ENCODE data around the gene LAG3.

LAG3 gene

DNA sequence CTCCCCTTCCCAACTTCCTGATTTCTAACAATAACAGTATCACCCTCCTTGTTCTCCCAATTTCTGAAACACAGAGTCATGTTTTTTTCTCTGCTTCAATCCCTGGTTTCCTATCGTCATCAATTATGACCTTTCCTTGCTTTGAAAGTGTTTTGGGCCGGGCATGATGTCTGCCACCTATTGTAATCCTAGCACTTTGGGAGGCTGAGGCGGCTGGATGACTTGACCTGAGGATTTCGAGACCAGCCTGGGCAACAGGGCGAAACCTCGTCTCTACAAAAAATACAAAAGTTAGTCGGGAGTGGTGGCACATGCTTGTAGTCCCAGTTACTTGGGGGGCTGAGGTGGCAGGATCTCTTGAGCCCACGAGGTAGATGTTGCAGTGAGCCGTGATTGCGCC lies 36.7 kb downstream of the LAG3 start:
- Histone ChIP-seq H3K27me3 (ENCODE audit: control insufficient read depth, insufficient read depth, low read length) (no peaks in the 10 kb centered on the region), H3K4me1 (ENCODE audit: control insufficient read depth, insufficient read depth, low read length) (peaks cover 11% of the 10 kb centered on the region), H3K4me3 (ENCODE audit: low read depth, low read length) (no peak overlapping the region), H3K9ac (ENCODE audit: low read depth, low read length) (no peak overlapping the region), H3K9me3 (ENCODE audit: control insufficient read depth, insufficient read depth, low read length) (no peaks in the 10 kb centered on the region), H3K36me3 (ENCODE audit: control insufficient read depth, insufficient read depth, low read length) (no peaks in the 10 kb centered on the region)

DNA sequence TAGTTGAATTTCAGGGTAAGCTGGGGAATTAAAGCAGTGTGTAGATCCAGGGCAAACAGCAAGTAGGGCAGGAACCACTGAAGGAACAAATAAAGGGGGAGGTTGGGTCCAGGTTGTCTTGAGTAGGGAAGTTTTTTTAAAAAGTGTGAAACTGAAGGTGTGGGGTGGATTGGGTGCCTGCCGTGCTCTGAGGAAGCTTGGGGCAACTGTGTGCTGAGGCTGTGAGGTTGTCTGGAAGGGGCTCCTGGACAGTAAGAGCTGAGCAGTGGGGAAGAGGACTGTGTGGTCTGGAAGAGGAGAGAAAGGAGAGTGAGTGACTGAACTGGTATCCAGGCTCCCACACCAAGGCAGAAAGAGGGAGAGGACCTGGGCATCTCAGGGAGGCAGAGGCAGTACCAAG lies 38.4 kb downstream of the LAG3 start:
- H3K27me3 ChIP-seq (ENCODE audit: control insufficient read depth, insufficient read depth, low read length), result no peaks in the 10 kb centered on the region
- H3K36me3 ChIP-seq (ENCODE audit: control insufficient read depth, insufficient read depth, low read length), result no peaks in the 10 kb centered on the region
- no peaks in the 10 kb centered on the region for H3K9me3 ChIP-seq (ENCODE audit: control insufficient read depth, insufficient read depth, low read length)
- peaks cover 11% of the 10 kb centered on the region for H3K4me1 ChIP-seq (ENCODE audit: control insufficient read depth, insufficient read depth, low read length)
- no peak overlapping the region for H3K9ac ChIP-seq (ENCODE audit: low read depth, low read length)
- H3K4me3 ChIP-seq (ENCODE audit: low read depth, low read length), result no peak overlapping the region

DNA sequence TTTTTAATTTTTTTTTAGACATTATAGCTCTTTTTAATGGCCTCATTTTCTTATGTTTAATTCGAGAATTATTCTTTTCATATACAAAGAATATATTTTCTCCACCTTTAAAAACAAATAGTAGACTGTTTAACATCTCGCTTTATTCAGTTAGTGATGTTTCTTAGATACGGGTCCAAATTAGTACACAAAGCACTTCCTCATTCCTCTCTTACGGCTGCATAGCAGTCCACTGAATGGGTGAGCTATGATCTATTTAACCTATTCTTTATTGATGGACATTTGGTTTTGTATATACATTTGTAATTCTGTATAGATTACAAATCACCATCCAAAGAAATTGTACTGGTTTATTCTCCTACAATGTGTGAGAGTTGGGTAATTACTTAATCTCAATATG lies 41.0 kb downstream of the LAG3 start:
- Histone ChIP-seq H3K4me1 (ENCODE audit: control insufficient read depth, insufficient read depth, low read length) (peaks cover 11% of the 10 kb centered on the region), H3K9ac (ENCODE audit: low read depth, low read length) (no peak overlapping the region), H3K9me3 (ENCODE audit: control insufficient read depth, insufficient read depth, low read length) (no peaks in the 10 kb centered on the region), H3K36me3 (ENCODE audit: control insufficient read depth, insufficient read depth, low read length) (no peaks in the 10 kb centered on the region), H3K27me3 (ENCODE audit: control insufficient read depth, insufficient read depth, low read length) (no peaks in the 10 kb centered on the region), H3K4me3 (ENCODE audit: low read depth, low read length) (no peak overlapping the region)

DNA sequence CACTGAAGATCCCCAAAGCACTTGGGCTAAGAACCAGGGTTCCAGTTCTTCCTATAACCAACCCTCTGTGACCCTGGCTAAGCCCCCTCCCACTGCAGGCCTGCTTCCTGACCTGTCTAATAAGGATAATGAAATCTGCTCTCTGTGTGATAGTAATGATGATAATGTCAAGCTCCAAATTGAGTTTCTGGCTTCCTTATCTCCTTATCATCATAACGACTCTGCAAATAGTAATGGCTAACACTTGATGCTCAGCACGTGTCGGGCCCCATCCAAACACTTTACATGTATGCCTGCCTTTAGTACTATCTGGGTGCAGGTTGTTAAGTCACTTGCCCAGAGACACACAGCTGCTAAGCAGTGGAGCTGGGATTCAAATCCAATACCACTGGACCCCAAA lies 44.3 kb downstream of the LAG3 start:
- Histone ChIP-seq H3K4me3 (ENCODE audit: low read depth, low read length) (no peak overlapping the region), H3K9ac (ENCODE audit: low read depth, low read length) (no peak overlapping the region), H3K4me1 (ENCODE audit: control insufficient read depth, insufficient read depth, low read length) (peaks cover 16% of the 10 kb centered on the region), H3K36me3 (ENCODE audit: control insufficient read depth, insufficient read depth, low read length) (no peaks in the 10 kb centered on the region), H3K9me3 (ENCODE audit: control insufficient read depth, insufficient read depth, low read length) (no peaks in the 10 kb centered on the region), H3K27me3 (ENCODE audit: control insufficient read depth, insufficient read depth, low read length) (peaks cover 15% of the 10 kb centered on the region)

DNA sequence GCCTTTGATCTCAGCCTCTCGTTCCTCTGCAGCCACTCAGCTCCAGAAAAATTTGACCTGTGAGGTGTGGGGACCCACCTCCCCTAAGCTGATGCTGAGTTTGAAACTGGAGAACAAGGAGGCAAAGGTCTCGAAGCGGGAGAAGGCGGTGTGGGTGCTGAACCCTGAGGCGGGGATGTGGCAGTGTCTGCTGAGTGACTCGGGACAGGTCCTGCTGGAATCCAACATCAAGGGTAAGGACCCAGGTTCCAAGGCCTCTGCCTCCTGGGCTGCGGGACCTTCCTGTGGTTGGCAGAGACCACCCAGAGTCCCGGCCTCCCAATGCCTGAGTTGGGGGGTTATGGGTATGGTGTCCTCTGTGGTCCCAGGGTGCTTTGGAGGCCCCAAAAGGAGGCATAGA lies 44.8 kb downstream of the LAG3 start:
- Histone ChIP-seq H3K27me3 (ENCODE audit: control insufficient read depth, insufficient read depth, low read length) (peaks cover 17% of the 10 kb centered on the region), H3K36me3 (ENCODE audit: control insufficient read depth, insufficient read depth, low read length) (no peaks in the 10 kb centered on the region), H3K9ac (ENCODE audit: low read depth, low read length) (no peak overlapping the region), H3K9me3 (ENCODE audit: control insufficient read depth, insufficient read depth, low read length) (no peaks in the 10 kb centered on the region), H3K4me3 (ENCODE audit: low read depth, low read length) (no peak overlapping the region), H3K4me1 (ENCODE audit: control insufficient read depth, insufficient read depth, low read length) (peaks cover 16% of the 10 kb centered on the region)

DNA sequence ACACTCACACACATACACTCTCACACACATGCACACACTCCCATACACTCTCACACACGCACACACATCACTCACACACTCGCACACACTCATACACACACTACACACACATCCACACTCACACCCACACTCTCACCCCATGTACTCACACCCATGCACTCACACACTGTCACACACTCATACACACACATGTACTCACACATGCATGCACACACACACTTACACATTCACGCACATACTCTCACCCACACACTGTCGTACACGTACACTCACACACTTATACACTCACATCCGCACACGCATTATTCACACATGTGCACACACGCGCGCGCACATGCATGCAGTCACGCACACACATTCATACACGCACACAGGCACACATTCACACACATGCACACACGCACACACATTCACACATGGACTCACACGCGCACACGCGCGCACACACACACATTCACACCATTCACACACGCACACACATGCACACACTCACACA lies 45.4 kb downstream of the LAG3 start:
- Histone ChIP-seq H3K27me3 (ENCODE audit: control insufficient read depth, insufficient read depth, low read length) (peaks cover 21% of the 10 kb centered on the region), H3K36me3 (ENCODE audit: control insufficient read depth, insufficient read depth, low read length) (no peaks in the 10 kb centered on the region), H3K4me1 (ENCODE audit: control insufficient read depth, insufficient read depth, low read length) (peaks cover 16% of the 10 kb centered on the region), H3K9me3 (ENCODE audit: control insufficient read depth, insufficient read depth, low read length) (no peaks in the 10 kb centered on the region), H3K4me3 (ENCODE audit: low read depth, low read length) (no peak overlapping the region), H3K9ac (ENCODE audit: low read depth, low read length) (no peak overlapping the region)

DNA sequence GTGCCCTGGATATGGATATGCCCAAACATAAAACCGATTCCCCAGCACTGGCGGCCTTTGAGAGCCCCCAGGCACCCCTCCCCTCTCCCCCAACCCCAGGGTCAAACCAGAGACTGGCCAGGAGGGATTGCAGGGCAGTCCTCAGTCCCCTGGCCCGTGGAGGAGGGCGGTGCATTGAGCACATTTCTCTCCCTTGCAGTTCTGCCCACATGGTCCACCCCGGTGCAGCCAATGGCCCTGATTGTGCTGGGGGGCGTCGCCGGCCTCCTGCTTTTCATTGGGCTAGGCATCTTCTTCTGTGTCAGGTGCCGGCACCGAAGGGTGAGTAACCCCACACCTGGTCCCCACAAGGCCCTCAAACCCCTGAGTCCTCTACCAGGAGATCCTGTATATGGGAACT lies 45.9 kb downstream of the LAG3 start:
- no peak overlapping the region for H3K9ac ChIP-seq (ENCODE audit: low read depth, low read length)
- H3K4me3 ChIP-seq (ENCODE audit: low read depth, low read length), result no peak overlapping the region
- H3K4me1 ChIP-seq (ENCODE audit: control insufficient read depth, insufficient read depth, low read length), result peaks cover 22% of the 10 kb centered on the region
- no peaks in the 10 kb centered on the region for H3K9me3 ChIP-seq (ENCODE audit: control insufficient read depth, insufficient read depth, low read length)
- peaks cover 26% of the 10 kb centered on the region for H3K27me3 ChIP-seq (ENCODE audit: control insufficient read depth, insufficient read depth, low read length)
- no peaks in the 10 kb centered on the region for H3K36me3 ChIP-seq (ENCODE audit: control insufficient read depth, insufficient read depth, low read length)

DNA sequence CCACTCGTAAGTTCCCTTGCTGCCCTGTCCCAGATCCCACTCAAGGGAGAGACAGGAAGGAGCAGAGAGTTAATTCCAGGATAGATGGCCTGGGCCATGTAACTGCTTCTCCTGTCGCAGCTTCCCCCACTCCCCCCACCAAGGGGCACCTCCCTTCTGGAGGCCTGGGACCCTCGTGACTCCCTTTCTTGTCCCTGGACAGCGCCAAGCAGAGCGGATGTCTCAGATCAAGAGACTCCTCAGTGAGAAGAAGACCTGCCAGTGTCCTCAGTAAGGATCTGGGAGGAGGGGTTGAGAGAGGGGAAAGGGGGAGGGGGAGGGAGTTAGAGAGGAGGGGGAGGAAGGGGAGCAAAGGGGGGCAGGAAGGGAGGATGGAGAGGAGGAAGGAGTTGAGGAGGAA lies 46.3 kb downstream of the LAG3 start:
- peaks cover 22% of the 10 kb centered on the region for H3K4me1 ChIP-seq (ENCODE audit: control insufficient read depth, insufficient read depth, low read length)
- H3K36me3 ChIP-seq (ENCODE audit: control insufficient read depth, insufficient read depth, low read length), result no peaks in the 10 kb centered on the region
- no peak overlapping the region for H3K4me3 ChIP-seq (ENCODE audit: low read depth, low read length)
- H3K9ac ChIP-seq (ENCODE audit: low read depth, low read length), result no peak overlapping the region
- no peaks in the 10 kb centered on the region for H3K9me3 ChIP-seq (ENCODE audit: control insufficient read depth, insufficient read depth, low read length)
- peaks cover 29% of the 10 kb centered on the region for H3K27me3 ChIP-seq (ENCODE audit: control insufficient read depth, insufficient read depth, low read length)

DNA sequence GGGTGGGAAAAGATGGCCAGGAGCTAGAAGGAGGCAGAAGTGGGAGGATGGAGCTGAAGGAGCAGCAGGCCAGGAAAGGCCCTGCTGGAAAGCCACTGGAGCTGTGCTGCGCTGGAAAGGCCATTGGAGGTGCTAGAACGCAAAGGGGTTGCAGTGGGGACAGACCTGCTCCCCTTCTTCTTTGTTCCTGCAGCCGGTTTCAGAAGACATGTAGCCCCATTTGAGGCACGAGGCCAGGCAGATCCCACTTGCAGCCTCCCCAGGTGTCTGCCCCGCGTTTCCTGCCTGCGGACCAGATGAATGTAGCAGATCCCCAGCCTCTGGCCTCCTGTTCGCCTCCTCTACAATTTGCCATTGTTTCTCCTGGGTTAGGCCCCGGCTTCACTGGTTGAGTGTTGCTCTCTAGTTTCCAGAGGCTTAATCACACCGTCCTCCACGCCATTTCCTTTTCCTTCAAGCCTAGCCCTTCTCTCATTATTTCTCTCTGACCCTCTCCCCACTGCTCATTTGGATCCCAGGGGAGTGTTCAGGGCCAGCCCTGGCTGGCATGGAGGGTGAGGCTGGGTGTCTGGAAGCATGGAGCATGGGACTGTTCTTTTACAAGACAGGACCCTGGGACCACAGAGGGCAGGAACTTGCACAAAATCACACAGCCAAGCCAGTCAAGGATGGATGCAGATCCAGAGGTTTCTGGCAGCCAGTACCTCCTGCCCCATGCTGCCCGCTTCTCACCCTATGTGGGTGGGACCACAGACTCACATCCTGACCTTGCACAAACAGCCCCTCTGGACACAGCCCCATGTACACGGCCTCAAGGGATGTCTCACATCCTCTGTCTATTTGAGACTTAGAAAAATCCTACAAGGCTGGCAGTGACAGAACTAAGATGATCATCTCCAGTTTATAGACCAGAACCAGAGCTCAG lies 47.0 kb downstream of the LAG3 start:
- H3K4me1 ChIP-seq (ENCODE audit: control insufficient read depth, insufficient read depth, low read length), result peaks cover 22% of the 10 kb centered on the region
- H3K36me3 ChIP-seq (ENCODE audit: control insufficient read depth, insufficient read depth, low read length), result peaks cover 3% of the 10 kb centered on the region
- no peak overlapping the region for H3K4me3 ChIP-seq (ENCODE audit: low read depth, low read length)
- H3K9me3 ChIP-seq (ENCODE audit: control insufficient read depth, insufficient read depth, low read length), result no peaks in the 10 kb centered on the region
- H3K27me3 ChIP-seq (ENCODE audit: control insufficient read depth, insufficient read depth, low read length), result peaks cover 33% of the 10 kb centered on the region
- H3K9ac ChIP-seq (ENCODE audit: low read depth, low read length), result no peak overlapping the region

DNA sequence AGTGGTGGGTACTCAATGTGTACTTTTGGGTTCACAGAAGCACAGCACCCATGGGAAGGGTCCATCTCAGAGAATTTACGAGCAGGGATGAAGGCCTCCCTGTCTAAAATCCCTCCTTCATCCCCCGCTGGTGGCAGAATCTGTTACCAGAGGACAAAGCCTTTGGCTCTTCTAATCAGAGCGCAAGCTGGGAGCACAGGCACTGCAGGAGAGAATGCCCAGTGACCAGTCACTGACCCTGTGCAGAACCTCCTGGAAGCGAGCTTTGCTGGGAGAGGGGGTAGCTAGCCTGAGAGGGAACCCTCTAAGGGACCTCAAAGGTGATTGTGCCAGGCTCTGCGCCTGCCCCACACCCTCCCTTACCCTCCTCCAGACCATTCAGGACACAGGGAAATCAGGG lies 47.8 kb downstream of the LAG3 start:
- Histone ChIP-seq H3K36me3 (ENCODE audit: control insufficient read depth, insufficient read depth, low read length) (peaks cover 3% of the 10 kb centered on the region), H3K9me3 (ENCODE audit: control insufficient read depth, insufficient read depth, low read length) (no peaks in the 10 kb centered on the region), H3K27me3 (ENCODE audit: control insufficient read depth, insufficient read depth, low read length) (peaks cover 41% of the 10 kb centered on the region), H3K4me1 (ENCODE audit: control insufficient read depth, insufficient read depth, low read length) (peaks cover 25% of the 10 kb centered on the region), H3K9ac (ENCODE audit: low read depth, low read length) (no peak overlapping the region), H3K4me3 (ENCODE audit: low read depth, low read length) (peak overlapping the region; percentile 18)

DNA sequence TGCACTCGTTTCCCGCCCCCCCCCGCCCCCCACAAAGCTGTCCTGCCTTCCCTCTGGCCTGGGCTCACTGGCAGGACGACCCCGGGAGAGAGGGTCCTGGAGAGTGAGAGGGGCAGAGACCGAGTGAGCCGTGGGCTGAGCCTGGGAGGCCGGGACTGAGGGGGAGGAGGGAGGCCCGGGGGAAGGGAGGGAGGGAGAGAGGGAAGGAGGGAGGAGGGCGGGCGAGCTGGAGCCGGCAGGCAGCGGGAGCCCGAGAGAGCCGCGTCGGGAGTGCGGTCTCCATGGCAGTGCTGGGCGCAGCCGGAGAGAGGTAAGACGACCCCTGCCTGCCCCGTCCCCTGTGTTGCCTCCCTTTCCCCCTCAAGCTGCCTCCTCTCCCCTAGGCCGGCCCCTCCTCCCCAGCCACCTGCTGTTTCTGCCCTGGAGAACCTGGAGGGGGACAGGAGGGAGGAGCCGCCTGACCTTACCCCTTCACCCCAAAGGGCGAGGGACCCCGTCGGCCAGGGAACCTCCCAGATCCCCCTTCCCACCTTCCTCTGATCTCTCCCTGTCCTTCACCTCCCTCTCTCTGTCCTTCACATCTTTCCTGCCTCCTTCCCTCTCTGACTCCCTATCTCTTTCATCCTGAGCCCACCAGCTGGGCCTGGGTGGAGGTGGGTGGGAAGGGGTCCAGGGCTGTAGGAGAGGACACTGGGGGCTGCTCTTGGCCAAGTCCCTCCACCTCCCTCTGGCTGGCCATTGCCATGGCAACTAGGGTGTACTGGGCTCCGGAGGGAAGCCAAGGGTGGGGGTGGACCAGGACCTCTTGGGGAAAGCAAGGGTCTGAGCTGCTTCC lies 49.5 kb downstream of the LAG3 start, which contains the start of gene GPR162:
Gene GPR162 (plus strand): TSS at position 231 of the 835 bp plus-strand sequence. CDS start 2,078 bp downstream, outside the sequence.
- Histone ChIP-seq H3K4me3 (ENCODE audit: low read depth, low read length) (peak within 1 kb of the TSS; percentile 77), H3K9ac (ENCODE audit: low read depth, low read length) (no peak within 1 kb of the TSS), H3K36me3 (ENCODE audit: control insufficient read depth, insufficient read depth, low read length) (peaks cover 3% of the 10 kb centered on the region), H3K27me3 (ENCODE audit: control insufficient read depth, insufficient read depth, low read length) (peaks cover 51% of the 10 kb centered on the region), H3K4me1 (ENCODE audit: control insufficient read depth, insufficient read depth, low read length) (peaks cover 26% of the 10 kb centered on the region), H3K9me3 (ENCODE audit: control insufficient read depth, insufficient read depth, low read length) (no peaks in the 10 kb centered on the region)

Data from iPS-15b (cell line).